AG09309 (cell line): ENCODE results near the gene CLMN.

ENCODE experiments used
- DNase-seq: peaks from one replicate; pipeline ENCODE4 v3.0.0-alpha.2; 2010; ENCODE audit warnings: low read depth
- H3K4me3 ChIP-seq: 2 replicates; pipeline ENCODE4 v1.5.1; 2011; ENCODE audit warnings: mild to moderate bottlenecking, low read depth, low read length, moderate library complexity; ENCODE audit not compliant: control insufficient read depth
- TF ChIP-seq, protein P1 (sequence below): IDR thresholded peaks from 2 replicates; pipeline ENCODE4 v1.5.1; 2011; ENCODE audit warnings: mild to moderate bottlenecking, low read depth, low read length, inconsistent platforms; ENCODE audit not compliant: insufficient read depth, control insufficient read depth; ENCODE audit errors: missing control alignments

Gene CLMN

DNA sequence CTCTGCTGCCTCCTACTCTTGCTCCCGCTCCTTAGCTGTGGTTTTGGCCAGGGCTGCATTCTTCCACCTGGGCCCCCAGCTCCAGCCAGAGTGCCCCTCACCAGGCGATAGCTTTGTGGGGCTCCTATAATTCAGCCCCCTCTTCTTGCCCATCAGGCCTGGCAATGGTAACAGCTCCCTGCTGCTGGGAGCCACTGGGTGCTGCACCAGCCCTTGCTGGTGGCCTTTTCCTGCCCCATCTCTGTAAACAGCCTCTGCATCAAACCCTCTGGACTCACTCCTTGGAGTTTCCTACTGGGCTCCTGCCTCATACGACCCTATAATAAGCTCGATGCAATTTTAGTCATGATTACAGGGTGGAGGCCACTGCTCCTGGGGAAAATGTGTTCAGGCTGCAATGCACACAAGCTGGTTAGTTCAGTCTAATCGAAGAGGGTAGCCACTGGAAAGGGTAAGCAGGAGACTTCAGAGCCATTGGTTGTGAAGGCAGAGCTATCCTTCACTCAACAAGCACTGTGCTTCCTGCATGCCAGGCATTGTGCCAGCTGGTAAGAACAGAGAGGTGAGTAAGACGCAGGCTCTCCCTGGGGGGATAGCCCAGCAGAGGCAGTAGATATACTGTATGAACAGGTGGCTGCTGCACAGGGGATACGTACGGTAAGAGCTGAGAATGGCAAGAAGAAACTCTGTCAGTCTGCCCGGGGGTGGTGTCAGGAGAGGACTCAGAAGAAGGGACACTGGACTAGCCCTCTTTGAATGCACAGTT lies 24.7 kb downstream of the CLMN start:
- DNase-seq, result no peak
- TF ChIP-seq, protein P1, sequence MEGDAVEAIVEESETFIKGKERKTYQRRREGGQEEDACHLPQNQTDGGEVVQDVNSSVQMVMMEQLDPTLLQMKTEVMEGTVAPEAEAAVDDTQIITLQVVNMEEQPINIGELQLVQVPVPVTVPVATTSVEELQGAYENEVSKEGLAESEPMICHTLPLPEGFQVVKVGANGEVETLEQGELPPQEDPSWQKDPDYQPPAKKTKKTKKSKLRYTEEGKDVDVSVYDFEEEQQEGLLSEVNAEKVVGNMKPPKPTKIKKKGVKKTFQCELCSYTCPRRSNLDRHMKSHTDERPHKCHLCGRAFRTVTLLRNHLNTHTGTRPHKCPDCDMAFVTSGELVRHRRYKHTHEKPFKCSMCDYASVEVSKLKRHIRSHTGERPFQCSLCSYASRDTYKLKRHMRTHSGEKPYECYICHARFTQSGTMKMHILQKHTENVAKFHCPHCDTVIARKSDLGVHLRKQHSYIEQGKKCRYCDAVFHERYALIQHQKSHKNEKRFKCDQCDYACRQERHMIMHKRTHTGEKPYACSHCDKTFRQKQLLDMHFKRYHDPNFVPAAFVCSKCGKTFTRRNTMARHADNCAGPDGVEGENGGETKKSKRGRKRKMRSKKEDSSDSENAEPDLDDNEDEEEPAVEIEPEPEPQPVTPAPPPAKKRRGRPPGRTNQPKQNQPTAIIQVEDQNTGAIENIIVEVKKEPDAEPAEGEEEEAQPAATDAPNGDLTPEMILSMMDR, result no peak

DNA sequence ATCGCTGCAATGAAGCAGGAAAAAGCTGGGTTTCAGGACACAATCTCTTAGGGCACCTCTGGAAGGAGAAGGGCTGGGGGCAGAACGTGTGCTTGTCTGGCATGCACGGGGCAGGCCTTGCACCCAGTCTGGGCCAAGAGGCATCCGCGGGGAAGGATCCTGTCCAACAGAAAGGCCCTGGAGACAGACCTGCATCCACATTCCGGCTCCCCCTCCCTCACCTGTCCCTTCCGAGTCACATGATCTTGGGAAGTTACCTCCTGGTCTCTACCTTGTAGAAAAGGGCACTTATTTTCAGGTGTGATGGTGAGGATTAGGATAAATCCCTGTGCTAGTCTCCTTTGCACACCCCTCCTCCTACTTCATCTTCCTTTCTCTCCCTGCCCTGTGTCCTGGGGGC lies 25.4 kb downstream of the CLMN start:
- TF ChIP-seq, protein P1, result no peak
- no peak overlapping the region for H3K4me3 ChIP-seq
- no peak for DNase-seq

More for the DNA sequence above, 24.7 kb downstream of the CLMN start:
- no peak overlapping the region for H3K4me3 ChIP-seq

DNA sequence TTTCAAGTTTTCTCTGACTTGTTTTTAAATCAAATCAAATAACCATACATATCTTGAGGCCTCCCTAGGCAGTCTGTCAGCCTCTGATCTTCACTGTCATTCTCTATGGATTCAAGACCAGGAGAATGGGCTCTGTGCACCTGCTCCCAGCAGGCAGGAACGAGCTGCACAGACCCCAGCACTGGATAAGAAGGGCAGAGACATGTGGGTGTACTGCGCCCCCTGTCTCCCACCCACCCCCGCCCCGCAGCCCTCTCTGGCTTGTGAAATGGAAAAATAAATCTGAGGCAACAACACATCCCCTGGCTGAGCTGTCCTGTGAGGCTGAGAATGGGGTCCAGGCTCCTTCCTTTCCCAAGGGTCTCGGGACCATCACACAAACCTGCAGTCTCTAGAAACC lies 26.3 kb downstream of the CLMN start:
- DNase-seq, result no peak
- H3K4me3 ChIP-seq, result no peak overlapping the region
- TF ChIP-seq, protein P1, result no peak

GRCh38 chr14:95292660-95293425 lies 26.9 kb downstream of the CLMN start:
- H3K4me3 ChIP-seq, result no peak overlapping the region
- TF ChIP-seq, protein P1, result no peak
- no peak for DNase-seq

DNA sequence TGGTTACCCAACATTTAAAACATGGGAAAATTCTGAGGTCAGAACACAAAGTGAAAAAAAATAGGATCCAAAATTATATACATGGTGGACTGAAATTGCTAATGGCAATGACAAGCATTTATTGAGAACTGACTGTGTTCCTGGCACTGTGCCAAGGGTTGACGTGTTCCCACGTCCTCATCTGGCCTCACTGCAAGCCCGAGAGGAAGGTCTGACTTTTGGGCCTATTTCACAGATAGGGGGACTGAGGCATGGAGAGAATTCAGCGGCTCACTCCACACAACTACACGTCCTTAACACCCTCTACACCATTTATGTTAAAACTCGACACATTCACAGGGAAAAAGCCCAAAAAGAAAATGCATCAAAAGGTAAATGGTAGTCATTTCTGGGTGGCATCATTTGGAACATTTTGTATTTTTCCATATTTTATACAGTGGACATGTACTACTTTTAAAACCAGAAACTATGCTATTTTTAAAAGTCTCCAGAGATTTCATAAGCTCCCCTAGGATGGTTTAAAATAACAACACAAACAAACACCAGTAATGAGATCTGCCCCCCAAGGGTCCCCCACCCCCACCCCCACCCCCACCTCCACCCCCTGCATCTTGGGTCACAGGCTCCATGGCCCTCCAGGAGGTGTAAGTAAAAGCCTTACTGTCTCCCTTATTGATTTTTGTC lies 27.7 kb downstream of the CLMN start:
- DNase-seq, result no peak
- TF ChIP-seq, protein P1, result no peak
- no peak overlapping the region for H3K4me3 ChIP-seq

- no peak overlapping the region for H3K4me3 ChIP-seq
- DNase-seq, result no peak
- TF ChIP-seq, protein P1, result no peak
Observed at GRCh38 chr14:95290871-95291431, 28.8 kb downstream of the CLMN start.
